Measurements from ENCODE around the gene PPM1N.

Gene PPM1N

GRCh38 chr19:45496349-45496953 is 1.8 kb upstream of the PPM1N start:
- Histone ChIP-seq H3K27me3 (ENCODE audit: control insufficient read depth, insufficient read depth, low read length) (peaks cover 7% of the 10 kb centered on the region), H3K9me3 (ENCODE audit: control insufficient read depth, insufficient read depth, low read length) (no peaks in the 10 kb centered on the region), H3K4me1 (ENCODE audit: control insufficient read depth, insufficient read depth, low read length) (peaks cover 16% of the 10 kb centered on the region), H3K4me3 (ENCODE audit: low read depth, low read length) (peak overlapping the region; percentile 75), H3K36me3 (ENCODE audit: control insufficient read depth, insufficient read depth, low read length) (no peaks in the 10 kb centered on the region), H3K9ac (ENCODE audit: low read depth, low read length) (no peak overlapping the region)

- Histone ChIP-seq H3K4me1 (ENCODE audit: control insufficient read depth, insufficient read depth, low read length) (peaks cover 16% of the 10 kb centered on the region), H3K36me3 (ENCODE audit: control insufficient read depth, insufficient read depth, low read length) (no peaks in the 10 kb centered on the region), H3K4me3 (ENCODE audit: low read depth, low read length) (peak overlapping the region; percentile 67), H3K9ac (ENCODE audit: low read depth, low read length) (no peak overlapping the region), H3K9me3 (ENCODE audit: control insufficient read depth, insufficient read depth, low read length) (no peaks in the 10 kb centered on the region), H3K27me3 (ENCODE audit: control insufficient read depth, insufficient read depth, low read length) (peaks cover 7% of the 10 kb centered on the region)
Measured at GRCh38 chr19:45497791-45498190, 452 bp upstream of the PPM1N start.

GRCh38 chr19:45499196-45500180 is 1.2 kb downstream of the PPM1N start:
- no peaks in the 10 kb centered on the region for H3K9me3 ChIP-seq (ENCODE audit: control insufficient read depth, insufficient read depth, low read length)
- peaks cover 14% of the 10 kb centered on the region for H3K4me1 ChIP-seq (ENCODE audit: control insufficient read depth, insufficient read depth, low read length)
- peak overlapping the region; percentile 37 for H3K9ac ChIP-seq (ENCODE audit: low read depth, low read length)
- peak overlapping the region; percentile 67 for H3K4me3 ChIP-seq (ENCODE audit: low read depth, low read length)
- H3K27me3 ChIP-seq (ENCODE audit: control insufficient read depth, insufficient read depth, low read length): peaks cover 7% of the 10 kb centered on the region
- H3K36me3 ChIP-seq (ENCODE audit: control insufficient read depth, insufficient read depth, low read length): no peaks in the 10 kb centered on the region

- Histone ChIP-seq H3K4me1 (ENCODE audit: control insufficient read depth, insufficient read depth, low read length) (peaks cover 14% of the 10 kb centered on the region), H3K27me3 (ENCODE audit: control insufficient read depth, insufficient read depth, low read length) (peaks cover 2% of the 10 kb centered on the region), H3K4me3 (ENCODE audit: low read depth, low read length) (no peak overlapping the region), H3K9ac (ENCODE audit: low read depth, low read length) (no peak overlapping the region), H3K36me3 (ENCODE audit: control insufficient read depth, insufficient read depth, low read length) (no peaks in the 10 kb centered on the region), H3K9me3 (ENCODE audit: control insufficient read depth, insufficient read depth, low read length) (no peaks in the 10 kb centered on the region)
Measured at GRCh38 chr19:45500918-45501729, 2.9 kb downstream of the PPM1N start.

- H3K9me3 ChIP-seq (ENCODE audit: control insufficient read depth, insufficient read depth, low read length): no peaks in the 10 kb centered on the region
- peaks cover 2% of the 10 kb centered on the region for H3K27me3 ChIP-seq (ENCODE audit: control insufficient read depth, insufficient read depth, low read length)
- H3K36me3 ChIP-seq (ENCODE audit: control insufficient read depth, insufficient read depth, low read length): no peaks in the 10 kb centered on the region
- H3K9ac ChIP-seq (ENCODE audit: low read depth, low read length): no peak overlapping the region
- peaks cover 15% of the 10 kb centered on the region for H3K4me1 ChIP-seq (ENCODE audit: control insufficient read depth, insufficient read depth, low read length)
- H3K4me3 ChIP-seq (ENCODE audit: low read depth, low read length): peak overlapping the region; percentile 11
Measured at GRCh38 chr19:45501730-45502014, 3.4 kb downstream of the PPM1N start.

- Histone ChIP-seq H3K4me1 (ENCODE audit: control insufficient read depth, insufficient read depth, low read length) (peaks cover 15% of the 10 kb centered on the region), H3K27me3 (ENCODE audit: control insufficient read depth, insufficient read depth, low read length) (peaks cover 2% of the 10 kb centered on the region), H3K4me3 (ENCODE audit: low read depth, low read length) (peak overlapping the region; percentile 11), H3K36me3 (ENCODE audit: control insufficient read depth, insufficient read depth, low read length) (no peaks in the 10 kb centered on the region), H3K9ac (ENCODE audit: low read depth, low read length) (no peak overlapping the region), H3K9me3 (ENCODE audit: control insufficient read depth, insufficient read depth, low read length) (no peaks in the 10 kb centered on the region)
Measured at GRCh38 chr19:45502111-45502510, 3.9 kb downstream of the PPM1N start.

GRCh38 chr19:45503909-45504308 is 5.7 kb downstream of the PPM1N start:
- Histone ChIP-seq H3K9ac (ENCODE audit: low read depth, low read length) (no peak overlapping the region), H3K36me3 (ENCODE audit: control insufficient read depth, insufficient read depth, low read length) (no peaks in the 10 kb centered on the region), H3K4me3 (ENCODE audit: low read depth, low read length) (no peak overlapping the region), H3K27me3 (ENCODE audit: control insufficient read depth, insufficient read depth, low read length) (no peaks in the 10 kb centered on the region), H3K9me3 (ENCODE audit: control insufficient read depth, insufficient read depth, low read length) (no peaks in the 10 kb centered on the region), H3K4me1 (ENCODE audit: control insufficient read depth, insufficient read depth, low read length) (peaks cover 11% of the 10 kb centered on the region)

- no peaks in the 10 kb centered on the region for H3K9me3 ChIP-seq (ENCODE audit: control insufficient read depth, insufficient read depth, low read length)
- no peaks in the 10 kb centered on the region for H3K36me3 ChIP-seq (ENCODE audit: control insufficient read depth, insufficient read depth, low read length)
- no peak overlapping the region for H3K9ac ChIP-seq (ENCODE audit: low read depth, low read length)
- H3K4me1 ChIP-seq (ENCODE audit: control insufficient read depth, insufficient read depth, low read length): peaks cover 12% of the 10 kb centered on the region
- H3K4me3 ChIP-seq (ENCODE audit: low read depth, low read length): peak overlapping the region; percentile 96
- no peaks in the 10 kb centered on the region for H3K27me3 ChIP-seq (ENCODE audit: control insufficient read depth, insufficient read depth, low read length)
Measured at GRCh38 chr19:45505151-45505995, 7.1 kb downstream of the PPM1N start.

GRCh38 chr19:45505996-45506245 is 7.7 kb downstream of the PPM1N start:
- no peaks in the 10 kb centered on the region for H3K36me3 ChIP-seq (ENCODE audit: control insufficient read depth, insufficient read depth, low read length)
- H3K4me1 ChIP-seq (ENCODE audit: control insufficient read depth, insufficient read depth, low read length): peaks cover 10% of the 10 kb centered on the region
- no peaks in the 10 kb centered on the region for H3K27me3 ChIP-seq (ENCODE audit: control insufficient read depth, insufficient read depth, low read length)
- no peaks in the 10 kb centered on the region for H3K9me3 ChIP-seq (ENCODE audit: control insufficient read depth, insufficient read depth, low read length)
- no peak overlapping the region for H3K9ac ChIP-seq (ENCODE audit: low read depth, low read length)
- peak overlapping the region; percentile 96 for H3K4me3 ChIP-seq (ENCODE audit: low read depth, low read length)

- Histone ChIP-seq H3K9me3 (ENCODE audit: control insufficient read depth, insufficient read depth, low read length) (no peaks in the 10 kb centered on the region), H3K27me3 (ENCODE audit: control insufficient read depth, insufficient read depth, low read length) (no peaks in the 10 kb centered on the region), H3K9ac (ENCODE audit: low read depth, low read length) (no peak overlapping the region), H3K36me3 (ENCODE audit: control insufficient read depth, insufficient read depth, low read length) (no peaks in the 10 kb centered on the region), H3K4me3 (ENCODE audit: low read depth, low read length) (peak overlapping the region; percentile 96), H3K4me1 (ENCODE audit: control insufficient read depth, insufficient read depth, low read length) (peaks cover 6% of the 10 kb centered on the region)
Measured at GRCh38 chr19:45506246-45506988, 8.2 kb downstream of the PPM1N start.

All from iPS-15b (cell line).